Transverse colon (tissue), 4 donors: ENCODE results near the gene GNAT3. TPM values are rescaled to one million over a fixed set of nuclear protein-coding genes. Genes with fewer than 3 reads are reported as not detected.

Experiments
- DNase-seq: peaks from one replicate; pipeline ENCODE4 v3.0.0-alpha.2; 2019
- H3K27ac ChIP-seq, 4 donors: fragments of 200-600 bp; sonication (generic); 2 replicates each; pipeline ENCODE4 v1.5.1; 2016 to 2018; ENCODE audit warnings: inconsistent platforms in 4 of 4
- H3K27me3 ChIP-seq: fragments of 200-600 bp; sonication (generic); 2 replicates; pipeline ENCODE4 v1.5.1; 2017; ENCODE audit warnings: inconsistent platforms
- H3K36me3 ChIP-seq, 4 donors: fragments of 200-600 bp; sonication (generic); 2 replicates each; pipeline ENCODE4 v1.5.1; 2017 to 2019; ENCODE audit warnings: inconsistent platforms in 4 of 4
- H3K4me1 ChIP-seq, 4 donors: fragments of 200-600 bp; sonication (generic); 2 replicates each; pipeline ENCODE4 v1.5.1; 2017 to 2020; ENCODE audit warnings: inconsistent platforms in 4 of 4
- H3K4me3 ChIP-seq, 4 donors: fragments of 200-600 bp; sonication (generic); 1 replicate in 1 of 4; 2 replicates in 3 of 4; pipeline versions ENCODE4 v1.5.1 to v1.6.1; 2017 to 2019; ENCODE audit warnings: inconsistent platforms in 4 of 4
- H3K9me3 ChIP-seq, 2 donors: fragments of 200-600 bp; sonication (generic); 2 replicates each; pipeline ENCODE4 v1.5.1; 2017 to 2019; ENCODE audit warnings: inconsistent platforms in 2 of 2
- EP300 ChIP-seq: sonication (generic); formaldehyde crosslinking; IDR thresholded peaks from one replicate; pipeline ENCODE4 v1.6.1; 2017; ENCODE audit warnings: antibody characterized with exemption, low read depth
- POLR2A ChIP-seq: fragments of 450-650 bp; IDR thresholded peaks from one replicate; pipeline ENCODE4 v1.6.1; 2016; ENCODE audit warnings: antibody characterized with exemption, mild to moderate bottlenecking, moderate library complexity
- POLR2AphosphoS5 ChIP-seq, 3 donors: sonication (generic); formaldehyde crosslinking; IDR thresholded peaks; one replicate each; pipeline ENCODE4 v1.6.1; 2016; ENCODE audit warnings: antibody characterized with exemption in 3 of 3
- WGBS, 2 donors: methylation state at CpG; one replicate each; pipeline ENCODE4 v1.1.5; 2018; ENCODE audit warnings: low coverage in 1 of 2; 5-methylcytosine and 5-hydroxymethylcytosine counted together
- in situ Hi-C, 4 donors: fragments of 200-750 bp; cut with MboI; loops; one replicate each; pipeline versions ENCODE4 v1.15.0 to v1.15.1; 2017; ENCODE audit warnings: low sequenced_read_pairs in 3 of 4, low pct_ligation_motif_present in 1 of 4, low pct_unique_long_range_greater_than_20kb in 1 of 4
- intact Hi-C: fragments of 100-400 bp; cut with DNase I; formaldehyde crosslinking; loops from one replicate; pipeline ENCODE4 v1.15.1; 2023; ENCODE audit warnings: low total_unique reads
- total RNA-seq, 4 donors: library from RNA; depleted of rRNA; stranded (reverse); fragments of >200 nt; gene quantifications; one replicate each; pipeline ENCODE4 v1.1.0, GENCODE V29; 2016
- TF ChIP-seq, protein P1 (sequence below), 5 experiments: fragments of 200-600 bp in 3 of 5; fragments of 450-650 bp in 2 of 5; sonication (generic) in 3 of 5; IDR thresholded peaks; 1 replicate in 2 of 5; 2 replicates in 3 of 5; pipeline ENCODE4 v1.5.1; 2016 to 2017; ENCODE audit warnings: antibody characterized with exemption in 5 of 5, inconsistent platforms in 3 of 5, mild to moderate bottlenecking in 2 of 5, moderate library complexity in 1 of 5

GNAT3 gene
- total RNA-seq, 4 donors from 2014 or later, result not detected

DNA sequence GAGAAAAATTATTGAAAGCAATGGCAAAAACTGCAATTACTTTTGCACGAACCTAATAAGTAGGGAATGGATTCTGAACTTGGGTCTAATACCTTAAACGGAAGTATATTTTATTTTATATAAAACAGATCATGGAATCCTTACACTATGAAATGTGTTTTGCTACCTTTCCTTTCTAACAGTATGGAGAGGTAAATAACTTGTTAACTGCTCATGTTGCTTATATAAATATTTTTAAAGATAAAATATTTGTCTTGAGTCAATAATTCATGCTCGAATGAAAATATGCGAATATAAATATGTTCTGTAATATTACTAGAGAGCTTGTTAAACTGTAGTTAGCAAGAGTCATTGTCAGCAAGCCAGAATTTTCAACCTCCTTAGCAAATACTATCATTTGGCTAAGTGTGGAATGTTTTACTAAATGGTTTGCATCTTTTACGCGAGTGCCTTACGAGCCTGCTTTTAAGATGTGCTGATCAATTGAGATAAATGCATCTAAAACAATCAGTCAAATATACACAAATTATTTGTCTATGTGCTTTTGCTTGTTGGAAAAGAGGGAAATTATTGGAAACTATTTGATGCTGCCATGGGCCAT is 5.9 kb downstream of the GNAT3 start:
- Histone ChIP-seq H3K4me3 (no peak overlapping the region), H3K27me3 (no peaks in the 10 kb centered on the region), H3K27ac (no peak overlapping the region), H3K9me3 (no peaks in the 10 kb centered on the region), H3K4me1 (no peaks in the 10 kb centered on the region), H3K36me3 (no peaks in the 10 kb centered on the region)
- intact Hi-C loops (no loop called here), in situ Hi-C loops (no loop called here)
- DNase-seq, result no peak
- 84 to 86% methylated on average over 7 of the region's 7 CpGs for WGBS, 2 donors
- TF ChIP-seq POLR2A, result no peak
- no peak for TF ChIP-seq EP300
- no peak for TF ChIP-seq POLR2AphosphoS5 (IDR thresholded peaks at IDR 0.05)
- TF ChIP-seq, protein P1, sequence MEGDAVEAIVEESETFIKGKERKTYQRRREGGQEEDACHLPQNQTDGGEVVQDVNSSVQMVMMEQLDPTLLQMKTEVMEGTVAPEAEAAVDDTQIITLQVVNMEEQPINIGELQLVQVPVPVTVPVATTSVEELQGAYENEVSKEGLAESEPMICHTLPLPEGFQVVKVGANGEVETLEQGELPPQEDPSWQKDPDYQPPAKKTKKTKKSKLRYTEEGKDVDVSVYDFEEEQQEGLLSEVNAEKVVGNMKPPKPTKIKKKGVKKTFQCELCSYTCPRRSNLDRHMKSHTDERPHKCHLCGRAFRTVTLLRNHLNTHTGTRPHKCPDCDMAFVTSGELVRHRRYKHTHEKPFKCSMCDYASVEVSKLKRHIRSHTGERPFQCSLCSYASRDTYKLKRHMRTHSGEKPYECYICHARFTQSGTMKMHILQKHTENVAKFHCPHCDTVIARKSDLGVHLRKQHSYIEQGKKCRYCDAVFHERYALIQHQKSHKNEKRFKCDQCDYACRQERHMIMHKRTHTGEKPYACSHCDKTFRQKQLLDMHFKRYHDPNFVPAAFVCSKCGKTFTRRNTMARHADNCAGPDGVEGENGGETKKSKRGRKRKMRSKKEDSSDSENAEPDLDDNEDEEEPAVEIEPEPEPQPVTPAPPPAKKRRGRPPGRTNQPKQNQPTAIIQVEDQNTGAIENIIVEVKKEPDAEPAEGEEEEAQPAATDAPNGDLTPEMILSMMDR (IDR thresholded peaks at IDR 0.05), result no peak

DNA sequence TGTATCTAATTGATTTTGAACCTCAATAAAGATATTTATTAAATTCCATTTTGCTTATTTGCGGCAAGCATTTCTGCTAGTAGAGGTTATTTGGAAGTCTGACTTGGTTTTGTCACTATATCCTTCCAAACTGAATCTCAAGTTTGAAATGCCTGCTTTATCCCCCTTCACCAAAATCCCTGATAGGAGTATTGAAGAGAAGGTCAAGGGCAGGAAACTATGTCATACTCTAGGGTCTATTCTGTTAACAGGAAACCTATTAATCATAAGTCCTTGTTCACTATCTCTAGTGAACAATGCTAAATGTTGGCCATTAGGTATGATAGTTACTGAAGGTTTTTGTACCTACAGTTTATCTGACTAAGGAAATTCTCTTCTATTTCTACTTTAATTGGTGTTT is 11.5 kb downstream of the GNAT3 start:
- Histone ChIP-seq H3K27ac (no peak overlapping the region), H3K36me3 (no peaks in the 10 kb centered on the region), H3K4me1 (peaks cover 0 to 4% (median 0%) of the 10 kb centered on the region in 4 donors), H3K4me3 (no peak overlapping the region), H3K27me3 (no peaks in the 10 kb centered on the region), H3K9me3 (no peaks in the 10 kb centered on the region)
- in situ Hi-C loops (no loop called here), intact Hi-C loops (no loop called here)
- TF ChIP-seq EP300, result no peak
- TF ChIP-seq, protein P1 (IDR thresholded peaks at IDR 0.05), result no peak
- no peak for TF ChIP-seq POLR2A
- no peak for TF ChIP-seq POLR2AphosphoS5 (IDR thresholded peaks at IDR 0.05)
- no peak for DNase-seq
- WGBS, 2 donors, result 75 to 97% methylated on average over 1 of the region's 1 CpG

DNA sequence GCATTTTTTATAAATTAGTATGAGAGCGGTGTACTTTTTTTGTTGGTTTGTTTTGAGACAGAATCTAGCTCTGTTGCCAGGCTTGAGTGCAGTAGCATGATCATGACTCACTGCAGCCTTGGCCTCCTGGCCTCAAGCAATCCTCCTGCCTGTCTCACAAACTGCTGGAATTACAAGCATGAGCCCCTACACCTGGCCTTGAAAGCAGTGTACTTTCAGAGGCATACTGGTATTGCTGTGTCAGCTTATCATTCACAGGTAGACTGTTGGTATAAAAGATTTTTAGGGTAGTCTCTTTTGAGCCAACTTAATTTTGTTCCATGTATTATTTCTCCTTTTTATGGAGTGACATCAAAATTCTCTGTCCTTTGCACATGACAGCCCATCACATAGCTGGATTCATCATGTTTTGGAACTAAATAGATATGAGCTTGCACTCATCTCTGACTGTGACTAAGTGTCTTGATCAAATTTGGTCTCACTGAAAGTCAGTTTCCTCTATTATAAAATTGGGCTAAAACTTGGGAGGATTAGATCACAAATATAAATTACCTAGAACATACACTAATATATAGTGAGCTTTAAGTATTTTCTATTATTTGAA is 12.4 kb downstream of the GNAT3 start:
- no peak overlapping the region for H3K4me3 ChIP-seq
- no peaks in the 10 kb centered on the region for H3K36me3 ChIP-seq
- in situ Hi-C loops (no loop called here), intact Hi-C loops (no loop called here)
- WGBS, 2 donors, result 63 to 72% methylated on average over 1 of the region's 1 CpG
- H3K9me3 ChIP-seq, result no peaks in the 10 kb centered on the region
- DNase-seq, result no peak
- no peak overlapping the region for H3K27ac ChIP-seq
- H3K4me1 ChIP-seq, result peaks cover 0 to 4% (median 0%) of the 10 kb centered on the region in 4 donors
- TF ChIP-seq POLR2A (no peak), POLR2AphosphoS5 (IDR thresholded peaks at IDR 0.05) (no peak), EP300 (no peak)
- TF ChIP-seq, protein P1 (IDR thresholded peaks at IDR 0.05), result no peak
- H3K27me3 ChIP-seq, result no peaks in the 10 kb centered on the region

DNA sequence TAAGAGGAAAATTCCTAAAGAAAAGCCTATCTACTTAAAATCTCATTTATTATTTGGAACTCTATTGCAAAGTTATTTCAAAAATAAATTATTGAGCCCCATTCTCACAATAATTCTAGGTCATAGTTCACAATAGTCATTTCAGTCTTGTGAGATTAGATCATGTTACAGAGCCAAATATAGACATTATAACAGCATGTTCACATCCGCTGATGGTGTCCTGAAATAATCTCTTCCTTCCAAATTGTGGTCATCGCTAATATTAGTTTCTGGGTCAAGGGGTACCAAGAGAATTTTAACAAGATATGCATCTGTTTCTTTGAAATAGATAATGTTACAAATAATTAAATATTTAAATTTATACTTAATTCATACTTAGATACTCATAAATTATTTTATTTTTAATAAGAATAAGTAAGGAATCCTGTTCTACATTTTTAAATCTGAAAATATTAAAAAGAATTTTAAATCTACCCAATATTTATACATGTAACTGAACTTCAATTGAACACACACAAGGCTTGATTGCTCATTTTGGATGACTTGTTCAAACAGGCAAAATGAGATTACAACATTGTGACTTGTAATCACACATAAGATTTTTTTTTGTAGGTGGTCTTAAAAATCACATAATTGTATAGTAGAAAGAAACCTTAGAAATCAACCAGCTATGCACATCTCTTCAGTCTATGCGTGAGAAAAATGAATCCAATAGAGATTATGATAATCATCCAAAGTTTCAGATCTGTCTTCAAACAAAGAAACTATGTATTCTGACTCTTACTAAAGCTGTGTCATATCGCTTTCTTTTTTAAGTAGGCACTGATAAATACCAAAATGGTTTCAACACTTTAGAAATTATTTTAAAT is 13.1 kb downstream of the GNAT3 start:
- H3K4me1 ChIP-seq, result peaks cover 0 to 4% (median 0%) of the 10 kb centered on the region in 4 donors
- no peak for TF ChIP-seq EP300
- TF ChIP-seq, protein P1 (IDR thresholded peaks at IDR 0.05), result no peak
- TF ChIP-seq POLR2A, result no peak
- TF ChIP-seq POLR2AphosphoS5 (IDR thresholded peaks at IDR 0.05), result no peak
- no peaks in the 10 kb centered on the region for H3K27me3 ChIP-seq
- no peaks in the 10 kb centered on the region for H3K36me3 ChIP-seq
- no peak for DNase-seq
- 81 to 82% methylated on average over 4 of the region's 4 CpGs for WGBS, 2 donors
- H3K4me3 ChIP-seq, result no peak overlapping the region
- in situ Hi-C loops (no loop called here), intact Hi-C loops (no loop called here)
- no peak overlapping the region for H3K27ac ChIP-seq
- no peaks in the 10 kb centered on the region for H3K9me3 ChIP-seq
